Measurements from ENCODE around the gene FERMT1.

GRCh38 chr20:6126846-6127245, 4.0 kb upstream of the FERMT1 start:
- TF ChIP-seq, protein P1, sequence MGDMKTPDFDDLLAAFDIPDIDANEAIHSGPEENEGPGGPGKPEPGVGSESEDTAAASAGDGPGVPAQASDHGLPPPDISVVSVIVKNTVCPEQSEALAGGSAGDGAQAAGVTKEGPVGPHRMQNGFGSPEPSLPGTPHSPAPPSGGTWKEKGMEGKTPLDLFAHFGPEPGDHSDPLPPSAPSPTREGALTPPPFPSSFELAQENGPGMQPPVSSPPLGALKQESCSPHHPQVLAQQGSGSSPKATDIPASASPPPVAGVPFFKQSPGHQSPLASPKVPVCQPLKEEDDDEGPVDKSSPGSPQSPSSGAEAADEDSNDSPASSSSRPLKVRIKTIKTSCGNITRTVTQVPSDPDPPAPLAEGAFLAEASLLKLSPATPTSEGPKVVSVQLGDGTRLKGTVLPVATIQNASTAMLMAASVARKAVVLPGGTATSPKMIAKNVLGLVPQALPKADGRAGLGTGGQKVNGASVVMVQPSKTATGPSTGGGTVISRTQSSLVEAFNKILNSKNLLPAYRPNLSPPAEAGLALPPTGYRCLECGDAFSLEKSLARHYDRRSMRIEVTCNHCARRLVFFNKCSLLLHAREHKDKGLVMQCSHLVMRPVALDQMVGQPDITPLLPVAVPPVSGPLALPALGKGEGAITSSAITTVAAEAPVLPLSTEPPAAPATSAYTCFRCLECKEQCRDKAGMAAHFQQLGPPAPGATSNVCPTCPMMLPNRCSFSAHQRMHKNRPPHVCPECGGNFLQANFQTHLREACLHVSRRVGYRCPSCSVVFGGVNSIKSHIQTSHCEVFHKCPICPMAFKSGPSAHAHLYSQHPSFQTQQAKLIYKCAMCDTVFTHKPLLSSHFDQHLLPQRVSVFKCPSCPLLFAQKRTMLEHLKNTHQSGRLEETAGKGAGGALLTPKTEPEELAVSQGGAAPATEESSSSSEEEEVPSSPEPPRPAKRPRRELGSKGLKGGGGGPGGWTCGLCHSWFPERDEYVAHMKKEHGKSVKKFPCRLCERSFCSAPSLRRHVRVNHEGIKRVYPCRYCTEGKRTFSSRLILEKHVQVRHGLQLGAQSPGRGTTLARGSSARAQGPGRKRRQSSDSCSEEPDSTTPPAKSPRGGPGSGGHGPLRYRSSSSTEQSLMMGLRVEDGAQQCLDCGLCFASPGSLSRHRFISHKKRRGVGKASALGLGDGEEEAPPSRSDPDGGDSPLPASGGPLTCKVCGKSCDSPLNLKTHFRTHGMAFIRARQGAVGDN (CRISPR knock-in tag; IDR thresholded peaks at IDR 0.05) = no peak
- TF ChIP-seq POLR2AphosphoS5 (IDR thresholded peaks at IDR 0.05; ENCODE audit: low read depth, low read length) (no peak), HMG20A (CRISPR knock-in tag; IDR thresholded peaks at IDR 0.05; ENCODE audit: borderline replicate concordance) (no peak), ZNF205 (CRISPR knock-in tag; IDR thresholded peaks at IDR 0.05) (no peak), FOXP1 (IDR thresholded peaks at IDR 0.05) (no peak), FOXP1 (CRISPR knock-in tag; IDR thresholded peaks at IDR 0.05) (no peak)
